Measurements from ENCODE around the gene GABBR2. TPM values are rescaled to one million over a fixed set of nuclear protein-coding genes. Genes with fewer than 3 reads are reported as not detected.
"Not testable (repeated sequence)": the region's sequence is repeated elsewhere in the genome, so short reads cannot be mapped to it uniquely, and the experiment has no call there.

Gene GABBR2
- total RNA-seq, 1 experiment from 2014 or later = 3.8 TPM

DNA sequence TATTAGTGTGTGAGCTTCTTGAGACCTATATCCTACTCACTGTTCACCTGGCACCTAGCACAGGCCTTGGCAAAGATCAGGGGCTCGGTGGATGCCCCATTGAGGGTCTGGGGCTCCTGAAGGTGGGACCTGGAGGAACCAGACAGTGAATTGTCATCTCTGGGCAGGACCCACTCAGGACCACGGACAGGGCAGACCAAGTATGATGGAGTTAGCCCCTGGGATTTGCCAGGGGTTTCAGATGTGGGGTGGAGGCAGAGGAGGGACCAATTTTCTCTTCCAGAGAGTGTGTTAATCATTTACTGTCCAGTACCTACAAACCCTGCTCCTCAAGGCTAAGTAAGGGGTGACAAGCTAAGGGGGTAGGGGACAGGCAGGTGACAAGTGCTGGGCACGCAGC is 424.0 kb downstream of the GABBR2 start:
- no peak for DNase-seq
- Histone ChIP-seq H3K9me3 (no peaks in the 10 kb centered on the region), H3K27me3 (no peaks in the 10 kb centered on the region), H3K36me3 (no peaks in the 10 kb centered on the region), H3K4me3 (no peak overlapping the region)

DNA sequence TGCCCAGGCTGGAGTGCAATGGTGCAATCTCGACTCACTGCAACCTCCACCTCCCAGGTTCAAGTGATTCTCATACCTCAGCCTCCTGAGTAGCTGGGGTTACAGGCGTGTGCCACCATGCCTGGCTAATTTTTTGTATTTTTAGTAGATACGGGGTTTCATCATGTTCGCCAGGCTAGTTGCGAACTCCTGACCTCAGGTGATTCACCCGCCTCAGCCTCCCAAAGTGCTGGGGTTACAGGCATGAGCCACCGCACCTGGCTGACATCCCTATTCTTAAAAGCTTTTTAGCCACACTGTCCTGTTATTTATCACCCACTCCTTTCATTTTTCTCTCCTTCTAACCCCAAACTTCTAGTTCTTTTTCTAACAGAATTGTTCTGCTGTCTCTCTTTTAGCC is 425.6 kb downstream of the GABBR2 start:
- H3K36me3 ChIP-seq, H3K9me3 ChIP-seq, H3K27me3 ChIP-seq, DNase-seq, H3K4me3 ChIP-seq: not testable (repeated sequence)

DNA sequence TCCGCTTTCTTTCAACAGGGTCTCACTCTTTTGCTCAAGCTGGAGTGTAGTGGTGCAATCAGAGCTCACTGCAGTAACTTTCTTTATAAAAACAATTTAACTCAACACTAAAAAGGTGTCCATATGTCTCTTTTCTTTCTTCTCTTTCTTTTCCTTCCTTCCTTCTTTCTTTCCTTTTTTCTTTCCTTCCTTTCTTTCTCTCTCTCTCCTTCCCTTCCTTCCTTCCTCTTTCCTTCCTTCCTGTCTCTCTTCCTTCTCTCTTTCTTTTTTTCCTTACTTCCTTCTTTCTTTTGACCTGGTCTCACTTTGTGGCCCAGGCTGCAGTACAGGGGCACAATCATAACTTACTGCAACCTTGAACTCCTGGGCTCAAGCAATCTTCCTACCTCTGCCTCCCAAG is 427.5 kb downstream of the GABBR2 start:
- H3K4me3 ChIP-seq = no peak overlapping the region
- no peak for DNase-seq
- H3K9me3 ChIP-seq = no peaks in the 10 kb centered on the region
- H3K27me3 ChIP-seq = no peaks in the 10 kb centered on the region; the same call in 1 of the 2 replicates
- no peaks in the 10 kb centered on the region for H3K36me3 ChIP-seq

DNA sequence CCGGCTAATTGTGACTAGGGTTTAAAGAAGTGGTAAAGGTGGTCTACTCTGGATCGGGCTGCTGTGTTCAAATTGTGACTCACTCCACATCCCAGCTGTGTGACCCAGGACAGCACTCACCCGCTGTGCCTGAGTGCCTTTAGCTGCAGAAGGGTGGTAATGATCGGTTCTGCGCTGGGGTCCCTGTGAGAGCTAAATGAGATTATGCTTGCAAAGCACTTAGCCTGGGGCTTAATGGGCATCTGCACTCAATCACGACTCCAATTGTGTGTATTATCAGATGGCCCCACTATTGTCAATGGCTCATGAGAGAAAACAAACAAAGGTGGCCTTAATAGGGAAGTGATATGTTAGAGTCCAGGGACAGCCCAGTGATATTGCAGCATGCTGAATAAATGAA is 428.2 kb downstream of the GABBR2 start:
- Histone ChIP-seq H3K4me3 (no peak overlapping the region), H3K27me3 (no peaks in the 10 kb centered on the region; the same call in 1 of the 2 replicates), H3K9me3 (no peaks in the 10 kb centered on the region), H3K36me3 (no peaks in the 10 kb centered on the region)
- DNase-seq = no peak

DNA sequence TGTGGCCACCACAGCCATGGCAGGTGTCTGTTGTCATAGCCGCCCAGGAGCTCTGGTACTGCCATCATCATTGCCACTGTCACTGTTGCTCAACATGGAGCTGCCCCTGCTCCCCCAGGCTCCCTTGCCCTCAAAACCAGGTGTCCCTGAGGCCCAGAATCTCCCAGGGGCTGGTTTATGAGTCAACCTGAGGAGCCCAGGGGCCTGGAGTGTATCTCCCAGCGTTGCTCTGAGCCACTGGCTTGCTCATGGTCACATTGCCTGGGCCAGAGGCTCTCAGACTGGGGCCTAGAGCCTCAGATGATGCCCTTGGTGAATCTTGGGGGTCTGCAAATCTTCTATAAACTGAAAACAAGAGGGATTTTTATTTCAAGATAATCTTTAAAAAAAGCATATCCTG is 428.6 kb downstream of the GABBR2 start:
- H3K36me3 ChIP-seq = no peaks in the 10 kb centered on the region
- H3K4me3 ChIP-seq = no peak overlapping the region
- H3K9me3 ChIP-seq = no peaks in the 10 kb centered on the region
- no peaks in the 10 kb centered on the region; the same call in 1 of the 2 replicates for H3K27me3 ChIP-seq
- no peak for DNase-seq

DNA sequence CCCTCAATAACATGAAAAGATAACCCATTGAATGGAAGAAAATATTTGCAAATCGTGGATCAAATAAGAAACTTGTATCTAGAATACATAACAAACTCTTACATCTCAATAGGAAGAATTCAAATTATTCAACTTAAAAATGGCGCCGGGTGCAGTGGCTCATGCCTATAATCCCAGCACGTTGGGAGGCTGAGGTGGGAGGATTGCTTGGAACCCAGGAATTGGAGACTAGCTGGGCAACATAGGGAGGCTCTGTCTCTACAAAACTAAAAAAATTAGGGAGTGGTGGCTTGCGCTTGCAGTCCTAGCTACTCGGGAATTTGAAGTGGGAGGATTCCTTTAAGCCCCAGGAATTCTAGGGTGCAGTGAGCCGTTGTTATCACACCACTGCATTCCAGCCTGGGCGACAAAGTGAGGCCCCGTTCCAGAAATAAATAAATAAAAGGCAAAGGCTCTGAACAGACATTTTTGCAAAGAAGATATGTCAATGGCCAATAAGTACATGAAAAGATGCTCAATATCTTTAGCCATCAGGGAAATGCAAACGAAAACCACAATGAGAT is 431.7 kb downstream of the GABBR2 start:
- Histone ChIP-seq H3K4me3 (no peak overlapping the region), H3K9me3 (no peaks in the 10 kb centered on the region), H3K27me3 (no peaks in the 10 kb centered on the region; the same call in 1 of the 2 replicates), H3K36me3 (no peaks in the 10 kb centered on the region)
- DNase-seq = no peak

DNA sequence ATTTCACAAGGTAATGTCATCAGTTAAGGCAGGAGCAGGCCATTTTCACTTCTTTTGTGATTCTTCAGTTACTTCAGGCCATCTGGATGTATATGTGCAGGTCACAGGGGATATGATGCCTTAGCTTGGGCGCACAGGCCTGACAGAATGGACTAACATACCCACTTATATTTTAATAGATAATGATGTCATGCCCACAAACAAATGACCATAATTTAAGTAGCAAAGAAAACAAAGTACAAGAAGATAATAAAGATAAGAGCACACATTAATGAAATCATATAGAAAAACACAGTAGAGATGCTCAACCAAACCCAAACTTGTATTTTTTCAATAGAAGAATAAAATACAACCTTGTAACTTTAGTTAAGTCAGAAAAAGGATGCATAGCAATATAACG is 433.6 kb downstream of the GABBR2 start:
- Histone ChIP-seq H3K27me3 (no peaks in the 10 kb centered on the region; the same call in 1 of the 2 replicates), H3K36me3 (no peaks in the 10 kb centered on the region)
- DNase-seq = no peak

DNA sequence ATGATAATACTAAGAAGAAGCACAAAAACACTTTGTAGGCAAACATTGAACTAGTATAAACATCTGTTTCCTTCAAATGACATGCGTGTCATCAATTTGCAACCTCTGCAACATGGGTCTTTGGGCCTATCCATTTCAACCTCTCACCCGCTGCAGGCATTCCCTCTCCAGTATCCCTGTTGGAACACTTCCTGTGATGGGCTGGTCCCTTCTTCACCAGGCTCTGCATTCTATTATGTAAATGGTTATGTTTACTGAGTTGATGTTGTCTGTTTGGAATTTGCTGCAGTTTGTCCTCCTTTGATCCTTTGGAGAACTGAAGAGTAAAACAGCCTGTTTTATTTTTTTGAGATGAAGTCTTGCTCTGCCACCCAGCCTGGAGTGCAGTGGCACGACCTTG is 436.7 kb downstream of the GABBR2 start:
- H3K27me3 ChIP-seq = no peaks in the 10 kb centered on the region; the same call in 1 of the 2 replicates
- no peaks in the 10 kb centered on the region for H3K36me3 ChIP-seq
- no peaks in the 10 kb centered on the region for H3K9me3 ChIP-seq
- no peak overlapping the region for H3K4me3 ChIP-seq
- DNase-seq = no peak

More for the DNA sequence above, 433.6 kb downstream of the GABBR2 start:
- Histone ChIP-seq H3K4me3 (no peak overlapping the region), H3K9me3 (no peaks in the 10 kb centered on the region)

DNA sequence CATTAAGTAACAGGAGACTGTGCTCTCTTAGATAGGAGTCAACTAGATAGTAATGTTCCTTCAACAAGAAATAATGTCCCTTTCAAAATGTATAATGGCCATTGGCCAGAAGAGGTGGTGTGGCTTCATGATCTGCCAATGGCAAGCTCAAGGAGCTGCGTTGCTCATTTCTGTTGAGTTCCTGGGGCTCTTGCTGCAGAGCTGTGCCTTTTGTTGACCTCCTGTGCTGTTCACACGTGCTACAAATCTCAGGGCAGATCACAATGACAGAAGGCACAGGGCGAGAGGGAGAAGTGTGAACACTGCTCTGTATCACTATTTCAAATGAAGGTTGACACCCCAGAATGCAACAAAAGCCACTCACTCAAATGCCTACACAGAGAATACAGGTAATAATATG is 437.3 kb downstream of the GABBR2 start:
- Histone ChIP-seq H3K9me3 (no peaks in the 10 kb centered on the region), H3K4me3 (no peak overlapping the region), H3K36me3 (no peaks in the 10 kb centered on the region), H3K27me3 (no peaks in the 10 kb centered on the region)
- DNase-seq = no peak

DNA sequence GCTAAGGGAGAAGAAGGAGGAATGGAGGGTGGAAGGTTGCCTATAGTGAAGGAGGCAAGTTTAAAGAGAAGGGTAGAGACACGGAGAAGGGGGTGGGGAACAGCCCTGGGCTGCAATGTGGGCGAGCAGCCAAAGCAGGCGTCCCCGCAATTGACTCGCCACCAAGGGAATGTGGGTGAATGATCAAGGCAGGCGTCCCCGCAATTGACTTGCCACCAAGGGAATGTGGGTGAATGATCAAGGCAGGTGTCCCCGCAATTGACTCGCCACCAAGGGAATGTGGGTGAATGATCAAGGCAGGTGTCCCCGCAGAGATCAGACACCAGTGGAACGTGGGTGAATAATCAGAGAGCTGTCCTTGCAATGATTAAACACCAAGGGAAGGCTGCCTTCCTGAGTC is 438.5 kb downstream of the GABBR2 start:
- not testable (repeated sequence) for H3K36me3 ChIP-seq, H3K27me3 ChIP-seq, DNase-seq, H3K4me3 ChIP-seq, H3K9me3 ChIP-seq

DNA sequence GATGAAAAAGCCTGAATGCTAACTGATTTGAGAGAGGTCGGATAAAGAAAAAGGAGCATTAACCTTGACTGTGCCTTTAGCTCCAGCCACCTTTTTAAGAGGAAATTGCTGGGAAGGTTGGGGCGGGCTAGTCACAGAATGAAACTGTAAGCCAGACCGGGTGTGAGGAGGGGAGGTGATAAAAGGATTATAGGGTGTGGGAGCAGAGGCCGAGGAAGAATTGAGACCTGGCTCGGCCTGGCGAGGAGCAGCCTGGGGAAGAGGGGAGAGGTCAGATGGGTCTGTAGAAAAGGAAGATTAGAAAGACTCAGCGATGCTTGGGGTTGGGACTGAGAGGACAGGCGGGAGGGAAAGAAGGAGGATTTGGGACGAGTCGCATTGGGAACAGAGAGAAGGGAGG is 439.1 kb downstream of the GABBR2 start:
- H3K4me3 ChIP-seq, DNase-seq, H3K36me3 ChIP-seq, H3K27me3 ChIP-seq, H3K9me3 ChIP-seq: not testable (repeated sequence)

DNA sequence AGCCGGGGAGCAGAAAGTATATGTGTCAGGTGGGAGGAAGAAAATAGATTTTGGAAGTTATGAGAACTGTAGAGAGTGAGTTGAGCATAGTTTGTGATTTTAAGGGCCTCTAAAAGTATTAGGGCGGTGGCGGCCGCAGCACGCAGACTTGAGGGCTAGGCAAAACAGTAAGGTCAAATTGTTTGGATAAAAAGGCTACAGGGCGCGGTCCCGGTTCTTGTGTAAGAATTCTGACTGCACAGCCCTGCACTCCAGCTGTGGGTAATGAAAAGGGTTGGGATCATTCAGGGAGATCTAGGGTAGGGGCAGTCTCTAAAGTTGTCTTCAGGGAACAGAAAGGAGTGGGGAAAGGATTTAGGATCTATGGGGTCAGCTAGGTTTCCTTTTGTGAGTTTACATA is 441.2 kb downstream of the GABBR2 start:
- not testable (repeated sequence) for H3K27me3 ChIP-seq, DNase-seq, H3K9me3 ChIP-seq, H3K4me3 ChIP-seq, H3K36me3 ChIP-seq

DNA sequence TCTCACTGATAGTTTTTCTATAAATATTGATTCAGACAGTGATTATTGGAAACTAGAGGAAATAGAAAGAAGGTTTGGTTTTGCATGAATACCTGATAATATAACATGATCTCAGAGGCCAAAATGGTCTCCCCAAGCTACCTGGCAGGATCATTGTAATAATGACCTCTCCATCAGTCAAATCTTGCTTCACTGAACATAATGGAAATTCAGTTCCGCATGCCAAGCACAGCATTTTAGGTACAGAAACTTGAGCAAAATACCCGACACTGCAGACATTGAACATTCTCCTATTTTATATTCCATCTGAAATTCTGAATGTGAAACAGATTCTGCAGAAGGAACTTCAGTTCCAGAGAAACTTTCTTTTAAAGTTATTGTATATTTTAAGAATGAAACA is 444.2 kb downstream of the GABBR2 start:
- DNase-seq = no peak
- no peaks in the 10 kb centered on the region for H3K27me3 ChIP-seq

DNA sequence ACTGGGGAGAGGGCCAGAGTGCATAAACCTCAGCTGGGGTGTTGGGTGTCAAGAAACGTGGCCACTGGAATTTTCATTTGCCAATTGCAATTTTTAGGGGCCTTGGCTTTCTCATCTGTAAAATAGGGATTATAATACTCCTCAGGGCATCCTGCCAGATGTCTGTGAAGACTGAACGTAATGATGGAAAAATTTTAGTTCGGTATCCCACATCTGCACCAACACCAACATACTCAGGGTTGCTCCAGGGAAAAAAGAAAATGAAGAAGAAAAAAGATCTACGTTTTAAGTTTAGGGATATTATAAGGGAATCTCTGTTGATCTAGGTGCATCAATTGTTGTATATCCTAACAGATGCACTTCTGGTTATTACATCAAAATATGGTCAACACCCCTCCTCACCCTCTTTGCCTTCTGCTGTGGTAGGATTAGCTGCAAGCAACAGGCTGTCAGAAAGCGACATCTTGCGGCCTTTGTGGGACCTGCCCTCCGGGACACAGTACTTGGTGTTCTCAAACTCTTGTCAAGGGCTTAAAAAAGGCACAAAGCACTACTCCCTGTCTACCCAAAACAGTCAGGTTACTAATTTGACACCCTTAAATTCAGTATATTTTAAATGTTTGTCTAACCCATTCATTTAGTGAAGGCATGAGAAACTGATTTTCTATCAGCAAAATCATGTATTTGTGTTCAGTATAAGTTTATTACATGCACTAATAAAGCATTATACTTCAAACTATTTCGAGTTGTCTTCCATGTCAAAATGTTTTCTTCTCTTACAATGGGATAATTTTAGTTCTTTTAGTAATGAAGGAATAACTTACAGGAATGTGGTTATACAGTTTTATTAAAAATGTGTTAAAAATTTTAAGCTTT is 445.0 kb downstream of the GABBR2 start:
- H3K27me3 ChIP-seq = no peaks in the 10 kb centered on the region
- peak; percentile 70 for DNase-seq
- H3K4me3 ChIP-seq = no peak overlapping the region
- H3K36me3 ChIP-seq = no peaks in the 10 kb centered on the region
- H3K9me3 ChIP-seq = no peaks in the 10 kb centered on the region

More for the DNA sequence above, 444.2 kb downstream of the GABBR2 start:
- Histone ChIP-seq H3K9me3 (no peaks in the 10 kb centered on the region), H3K36me3 (no peaks in the 10 kb centered on the region), H3K4me3 (no peak overlapping the region)

DNA sequence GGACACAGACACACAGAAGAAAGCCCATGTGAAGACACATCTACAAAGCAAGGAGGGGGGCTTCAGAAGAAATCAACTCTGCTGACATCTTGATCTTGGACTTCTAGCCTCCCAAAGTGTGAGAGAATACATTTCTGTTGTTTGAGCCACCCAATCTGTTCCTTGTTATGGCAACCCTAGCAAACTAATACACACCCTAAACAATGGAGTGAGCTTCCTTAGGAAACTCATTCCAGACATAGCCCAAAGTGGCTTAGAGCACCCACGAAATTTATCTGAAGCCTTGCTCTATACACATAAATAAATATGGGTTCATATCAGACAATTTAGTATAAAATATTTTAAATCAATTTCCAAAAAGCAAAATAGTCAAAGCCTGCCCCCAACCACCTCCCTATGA is 445.7 kb downstream of the GABBR2 start:
- Histone ChIP-seq H3K36me3 (no peaks in the 10 kb centered on the region), H3K4me3 (no peak overlapping the region), H3K27me3 (no peaks in the 10 kb centered on the region), H3K9me3 (no peaks in the 10 kb centered on the region)
- DNase-seq = no peak

DNA sequence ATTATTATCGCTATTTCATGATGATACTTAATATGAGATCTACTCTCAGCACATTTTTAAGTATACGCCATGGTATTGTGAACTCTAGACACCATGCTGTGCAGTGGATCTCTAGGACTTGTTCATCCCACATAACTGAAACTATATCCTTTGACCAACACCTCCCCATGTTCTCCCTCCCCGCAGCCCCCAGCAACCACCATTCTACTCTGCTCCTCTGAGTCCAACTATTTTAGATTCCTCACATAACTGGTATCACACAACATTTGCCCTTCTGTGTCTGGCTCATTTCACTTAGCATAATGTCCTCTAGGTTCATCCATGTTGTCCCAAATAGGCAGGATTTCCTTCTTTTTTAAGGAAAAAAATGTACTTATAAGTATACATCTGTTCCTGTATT is 446.7 kb downstream of the GABBR2 start:
- DNase-seq = no peak
- Histone ChIP-seq H3K9me3 (no peaks in the 10 kb centered on the region), H3K36me3 (no peaks in the 10 kb centered on the region)

DNA sequence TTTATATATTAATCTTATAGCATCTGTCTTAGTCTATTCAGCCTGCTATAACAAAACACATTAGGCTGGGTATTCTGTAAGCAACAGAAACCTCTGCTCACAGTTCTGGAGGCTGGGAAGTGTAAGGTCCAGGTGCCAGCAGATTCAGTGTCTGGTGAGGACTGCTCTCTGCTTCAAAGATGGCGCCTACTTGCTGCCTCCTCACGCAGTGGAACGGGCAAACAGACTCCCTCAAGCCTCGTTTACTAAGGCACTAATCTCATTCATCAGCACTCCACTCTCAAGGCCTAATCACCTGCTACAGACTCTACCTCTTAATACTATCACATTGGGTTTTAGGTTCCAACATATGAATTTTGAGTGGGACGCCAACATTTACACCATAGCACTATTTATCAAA is 448.1 kb downstream of the GABBR2 start:
- DNase-seq = no peak
- Histone ChIP-seq H3K27me3 (no peaks in the 10 kb centered on the region), H3K9me3 (no peaks in the 10 kb centered on the region), H3K36me3 (no peaks in the 10 kb centered on the region), H3K4me3 (no peak overlapping the region)

More for the DNA sequence above, 446.7 kb downstream of the GABBR2 start:
- no peaks in the 10 kb centered on the region for H3K27me3 ChIP-seq
- no peak overlapping the region for H3K4me3 ChIP-seq

DNA sequence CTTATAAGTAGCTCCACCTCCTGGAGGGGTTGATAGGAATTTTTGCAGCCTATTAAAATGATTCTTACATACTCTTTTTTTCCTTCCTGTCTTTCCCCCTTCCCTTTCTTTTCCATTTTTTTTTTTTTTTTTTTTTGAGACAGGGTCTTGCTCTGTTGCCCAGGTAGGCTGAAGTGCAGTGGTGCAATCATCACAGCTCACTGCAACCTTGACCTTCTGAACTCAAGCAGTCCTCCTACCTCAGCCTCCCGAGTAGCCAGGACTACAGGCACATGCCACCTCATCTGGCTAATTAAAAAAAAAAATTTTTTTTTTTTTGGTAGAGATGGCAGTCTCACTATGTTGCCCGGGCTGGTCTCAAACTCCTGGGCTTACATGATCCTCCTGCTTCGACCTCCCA is 448.9 kb downstream of the GABBR2 start:
- Histone ChIP-seq H3K36me3 (no peaks in the 10 kb centered on the region), H3K4me3 (no peak overlapping the region), H3K27me3 (no peaks in the 10 kb centered on the region), H3K9me3 (no peaks in the 10 kb centered on the region)
- no peak for DNase-seq

Measured in MG63 (cell line).